ENCODE data around the gene WSB2.

The WSB2 gene
- 23.5 to 28.3 (median 24.7) reads per million in 3 donors for total RNA-seq

- Histone ChIP-seq H3K4me1 (ENCODE audit: control insufficient read depth, insufficient read depth, low read length, poor library complexity, severe bottlenecking) (peaks cover 18% of the 10 kb centered on the region), H3K36me3 (ENCODE audit: control insufficient read depth, insufficient read depth, low read length) (no peaks in the 10 kb centered on the region), H3K4me3 (ENCODE audit: insufficient read depth, low read depth, low read length, poor library complexity, severe bottlenecking) (peak within 1 kb of the TSS; percentile 93), H3K27me3 (replicated peaks; ENCODE audit: control insufficient read depth, insufficient read depth, low read length, poor library complexity, severe bottlenecking) (no peaks in the 10 kb centered on the region), H3K9me3 (ENCODE audit: control insufficient read depth, low read length) (no peaks in the 10 kb centered on the region), H3K27ac (ENCODE audit: insufficient read depth, low read length, poor library complexity, severe bottlenecking) (peak within 1 kb of the TSS; percentile 78)
- peak; percentile 18 to 50 (median 36) for DNase-seq
Measured at GRCh38 chr12:118061011-118061872, at the start of gene WSB2. Gene WSB2 (minus strand): TSS chr12:118061179. CDS start chr12:118061048, 131 bp downstream.

GRCh38 chr12:118109088-118109487 is 48.1 kb upstream of the WSB2 start:
- DNase-seq = no peak
- peaks cover 5% of the 10 kb centered on the region for H3K4me1 ChIP-seq (ENCODE audit: control insufficient read depth, insufficient read depth, low read length, poor library complexity, severe bottlenecking)
- H3K9me3 ChIP-seq (ENCODE audit: control insufficient read depth, low read length) = no peaks in the 10 kb centered on the region
- H3K4me3 ChIP-seq (ENCODE audit: insufficient read depth, low read depth, low read length, poor library complexity, severe bottlenecking) = no peak overlapping the region
- H3K27me3 ChIP-seq (replicated peaks; ENCODE audit: control insufficient read depth, insufficient read depth, low read length, poor library complexity, severe bottlenecking) = no peaks in the 10 kb centered on the region
- H3K27ac ChIP-seq (ENCODE audit: insufficient read depth, low read length, poor library complexity, severe bottlenecking) = no peak overlapping the region
- H3K36me3 ChIP-seq (ENCODE audit: control insufficient read depth, insufficient read depth, low read length) = no peaks in the 10 kb centered on the region

GRCh38 chr12:118107694-118108093 is 46.7 kb upstream of the WSB2 start:
- Histone ChIP-seq H3K4me1 (ENCODE audit: control insufficient read depth, insufficient read depth, low read length, poor library complexity, severe bottlenecking) (peaks cover 5% of the 10 kb centered on the region), H3K27me3 (replicated peaks; ENCODE audit: control insufficient read depth, insufficient read depth, low read length, poor library complexity, severe bottlenecking) (no peaks in the 10 kb centered on the region), H3K36me3 (ENCODE audit: control insufficient read depth, insufficient read depth, low read length) (no peaks in the 10 kb centered on the region), H3K27ac (ENCODE audit: insufficient read depth, low read length, poor library complexity, severe bottlenecking) (no peak overlapping the region), H3K9me3 (ENCODE audit: control insufficient read depth, low read length) (no peaks in the 10 kb centered on the region), H3K4me3 (ENCODE audit: insufficient read depth, low read depth, low read length, poor library complexity, severe bottlenecking) (no peak overlapping the region)
- DNase-seq = no peak

GRCh38 chr12:118107011-118107410 is 46.0 kb upstream of the WSB2 start:
- Histone ChIP-seq H3K4me1 (ENCODE audit: control insufficient read depth, insufficient read depth, low read length, poor library complexity, severe bottlenecking) (peaks cover 5% of the 10 kb centered on the region), H3K27me3 (replicated peaks; ENCODE audit: control insufficient read depth, insufficient read depth, low read length, poor library complexity, severe bottlenecking) (no peaks in the 10 kb centered on the region), H3K9me3 (ENCODE audit: control insufficient read depth, low read length) (no peaks in the 10 kb centered on the region), H3K27ac (ENCODE audit: insufficient read depth, low read length, poor library complexity, severe bottlenecking) (no peak overlapping the region), H3K4me3 (ENCODE audit: insufficient read depth, low read depth, low read length, poor library complexity, severe bottlenecking) (no peak overlapping the region), H3K36me3 (ENCODE audit: control insufficient read depth, insufficient read depth, low read length) (no peaks in the 10 kb centered on the region)
- DNase-seq = no peak

- no peaks in the 10 kb centered on the region for H3K9me3 ChIP-seq (ENCODE audit: control insufficient read depth, low read length)
- no peak within 1 kb of the TSS for H3K27ac ChIP-seq (ENCODE audit: insufficient read depth, low read length, poor library complexity, severe bottlenecking)
Measured at GRCh38 chr12:118103601-118104382, 42.8 kb upstream of the WSB2 start, which contains the start of gene VSIG10. Gene VSIG10 (minus strand): TSS chr12:118104011. CDS start chr12:118103671, 340 bp downstream.

GRCh38 chr12:118103201-118103600 is 42.2 kb upstream of the WSB2 start:
- peaks cover 5% of the 10 kb centered on the region for H3K4me1 ChIP-seq (ENCODE audit: control insufficient read depth, insufficient read depth, low read length, poor library complexity, severe bottlenecking)
- DNase-seq = no peak
- H3K9me3 ChIP-seq (ENCODE audit: control insufficient read depth, low read length) = no peaks in the 10 kb centered on the region
- H3K36me3 ChIP-seq (ENCODE audit: control insufficient read depth, insufficient read depth, low read length) = no peaks in the 10 kb centered on the region
- H3K27ac ChIP-seq (ENCODE audit: insufficient read depth, low read length, poor library complexity, severe bottlenecking) = no peak overlapping the region
- H3K4me3 ChIP-seq (ENCODE audit: insufficient read depth, low read depth, low read length, poor library complexity, severe bottlenecking) = peak overlapping the region; percentile 78
- H3K27me3 ChIP-seq (replicated peaks; ENCODE audit: control insufficient read depth, insufficient read depth, low read length, poor library complexity, severe bottlenecking) = no peaks in the 10 kb centered on the region

More at GRCh38 chr12:118103601-118104382, 42.8 kb upstream of the WSB2 start, which contains the start of gene VSIG10:
- Histone ChIP-seq H3K27me3 (replicated peaks; ENCODE audit: control insufficient read depth, insufficient read depth, low read length, poor library complexity, severe bottlenecking) (no peaks in the 10 kb centered on the region), H3K4me3 (ENCODE audit: insufficient read depth, low read depth, low read length, poor library complexity, severe bottlenecking) (peak within 1 kb of the TSS; percentile 78), H3K36me3 (ENCODE audit: control insufficient read depth, insufficient read depth, low read length) (no peaks in the 10 kb centered on the region), H3K4me1 (ENCODE audit: control insufficient read depth, insufficient read depth, low read length, poor library complexity, severe bottlenecking) (peaks cover 5% of the 10 kb centered on the region)
- no peak for DNase-seq

GRCh38 chr12:118102609-118103008 is 41.6 kb upstream of the WSB2 start:
- Histone ChIP-seq H3K4me1 (ENCODE audit: control insufficient read depth, insufficient read depth, low read length, poor library complexity, severe bottlenecking) (peaks cover 5% of the 10 kb centered on the region), H3K9me3 (ENCODE audit: control insufficient read depth, low read length) (no peaks in the 10 kb centered on the region), H3K36me3 (ENCODE audit: control insufficient read depth, insufficient read depth, low read length) (no peaks in the 10 kb centered on the region), H3K4me3 (ENCODE audit: insufficient read depth, low read depth, low read length, poor library complexity, severe bottlenecking) (no peak overlapping the region), H3K27me3 (replicated peaks; ENCODE audit: control insufficient read depth, insufficient read depth, low read length, poor library complexity, severe bottlenecking) (no peaks in the 10 kb centered on the region), H3K27ac (ENCODE audit: insufficient read depth, low read length, poor library complexity, severe bottlenecking) (no peak overlapping the region)
- no peak for DNase-seq

GRCh38 chr12:118102070-118102469 is 41.1 kb upstream of the WSB2 start:
- no peaks in the 10 kb centered on the region for H3K36me3 ChIP-seq (ENCODE audit: control insufficient read depth, insufficient read depth, low read length)
- no peaks in the 10 kb centered on the region for H3K27me3 ChIP-seq (replicated peaks; ENCODE audit: control insufficient read depth, insufficient read depth, low read length, poor library complexity, severe bottlenecking)
- no peak overlapping the region for H3K4me3 ChIP-seq (ENCODE audit: insufficient read depth, low read depth, low read length, poor library complexity, severe bottlenecking)
- H3K27ac ChIP-seq (ENCODE audit: insufficient read depth, low read length, poor library complexity, severe bottlenecking) = no peak overlapping the region
- H3K4me1 ChIP-seq (ENCODE audit: control insufficient read depth, insufficient read depth, low read length, poor library complexity, severe bottlenecking) = peaks cover 5% of the 10 kb centered on the region
- H3K9me3 ChIP-seq (ENCODE audit: control insufficient read depth, low read length) = no peaks in the 10 kb centered on the region
- DNase-seq = no peak

- H3K4me1 ChIP-seq (ENCODE audit: control insufficient read depth, insufficient read depth, low read length, poor library complexity, severe bottlenecking) = peaks cover 5% of the 10 kb centered on the region
- no peak for DNase-seq
- no peaks in the 10 kb centered on the region for H3K9me3 ChIP-seq (ENCODE audit: control insufficient read depth, low read length)
- H3K4me3 ChIP-seq (ENCODE audit: insufficient read depth, low read depth, low read length, poor library complexity, severe bottlenecking) = no peak overlapping the region
- H3K27ac ChIP-seq (ENCODE audit: insufficient read depth, low read length, poor library complexity, severe bottlenecking) = no peak overlapping the region
- H3K27me3 ChIP-seq (replicated peaks; ENCODE audit: control insufficient read depth, insufficient read depth, low read length, poor library complexity, severe bottlenecking) = no peaks in the 10 kb centered on the region
- no peaks in the 10 kb centered on the region for H3K36me3 ChIP-seq (ENCODE audit: control insufficient read depth, insufficient read depth, low read length)
Measured at GRCh38 chr12:118101051-118101450, 40.1 kb upstream of the WSB2 start.
